Bone marrow (tissue), 2 donors: Measurements from ENCODE around the gene ANKRD6.

Experiments
- DNase-seq, 2 donors: peaks; one replicate each; lab custom pipeline; 2025; lab: John Stamatoyannopoulos, UW

ANKRD6 gene

DNA sequence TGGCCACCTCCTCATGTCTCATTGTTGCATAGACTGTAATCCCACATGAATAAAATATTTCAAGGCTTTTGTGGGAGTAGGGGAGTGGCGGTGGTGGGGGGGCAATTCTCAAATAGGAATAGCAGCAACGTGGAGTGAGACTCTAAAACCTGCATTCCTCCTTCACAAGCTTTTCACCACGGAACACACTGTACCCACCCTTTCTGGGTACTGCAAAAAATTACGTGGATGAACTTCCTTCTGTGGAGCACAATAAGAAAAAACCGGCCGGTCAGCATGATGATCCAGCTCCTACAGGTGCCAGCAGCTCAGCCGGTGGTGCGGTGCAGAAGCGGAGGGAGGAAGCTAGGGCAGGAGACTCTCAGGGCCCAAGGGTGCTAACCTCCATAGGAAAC lies 19.9 kb upstream of the ANKRD6 start:
- no peak for DNase-seq

DNA sequence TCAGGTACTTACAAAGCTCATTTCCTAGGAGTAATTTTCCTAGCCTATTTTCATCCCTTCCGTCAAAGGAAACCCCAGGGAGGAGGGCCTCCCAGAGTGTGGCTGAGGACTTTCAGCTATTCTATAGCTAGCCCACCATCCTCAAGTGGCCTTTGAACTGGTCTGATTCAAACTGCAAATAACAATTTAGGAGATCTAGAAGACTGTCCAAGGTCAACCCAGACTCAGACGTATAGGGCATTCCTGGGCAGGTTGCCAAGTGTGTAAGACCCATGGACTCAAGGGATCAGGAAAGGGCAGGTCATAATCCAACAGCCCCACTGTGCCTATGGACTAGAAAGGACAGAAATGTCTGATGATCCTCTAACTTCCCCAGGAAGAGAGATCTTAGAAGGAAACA lies 18.7 kb upstream of the ANKRD6 start:
- no peak for DNase-seq

DNA sequence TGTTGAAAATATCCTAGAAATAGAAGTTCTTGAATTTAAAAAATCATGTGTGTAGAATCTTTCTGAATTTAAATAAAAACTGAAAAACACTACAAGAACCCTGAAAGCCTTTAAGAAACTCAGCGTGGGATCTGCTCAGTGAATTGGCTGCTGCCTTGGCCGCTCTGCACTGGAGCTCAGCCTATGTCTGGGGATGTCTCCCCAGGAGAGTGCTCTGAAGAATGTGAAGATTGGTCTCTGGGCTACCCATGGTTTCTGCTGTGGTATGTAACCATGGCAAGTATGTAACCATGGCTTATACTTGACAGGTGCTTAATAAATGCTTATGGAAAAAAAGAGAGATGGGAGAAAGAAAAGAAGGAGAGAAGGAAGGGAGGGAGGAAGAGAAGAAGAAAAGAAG lies 17.8 kb upstream of the ANKRD6 start:
- no peak for DNase-seq

DNA sequence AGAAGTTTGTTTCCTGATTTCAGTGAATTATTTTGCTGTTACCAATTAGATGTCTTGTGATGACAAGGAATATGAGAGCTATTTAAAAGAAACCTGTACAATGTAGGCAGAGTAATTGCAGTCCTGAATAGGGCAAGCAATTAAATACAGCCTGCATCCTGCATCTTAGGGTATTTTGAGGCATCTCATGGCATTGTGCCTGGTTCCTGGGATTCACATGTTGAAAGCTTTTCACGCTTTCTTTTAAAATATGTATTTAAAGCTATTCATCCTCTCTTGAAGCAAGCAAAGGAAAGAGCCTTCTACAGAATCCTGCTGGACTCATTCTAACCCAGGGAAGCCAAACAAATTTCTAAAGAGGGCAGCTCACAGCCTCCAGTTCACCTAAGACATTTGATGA lies 16.2 kb upstream of the ANKRD6 start:
- no peak for DNase-seq

DNA sequence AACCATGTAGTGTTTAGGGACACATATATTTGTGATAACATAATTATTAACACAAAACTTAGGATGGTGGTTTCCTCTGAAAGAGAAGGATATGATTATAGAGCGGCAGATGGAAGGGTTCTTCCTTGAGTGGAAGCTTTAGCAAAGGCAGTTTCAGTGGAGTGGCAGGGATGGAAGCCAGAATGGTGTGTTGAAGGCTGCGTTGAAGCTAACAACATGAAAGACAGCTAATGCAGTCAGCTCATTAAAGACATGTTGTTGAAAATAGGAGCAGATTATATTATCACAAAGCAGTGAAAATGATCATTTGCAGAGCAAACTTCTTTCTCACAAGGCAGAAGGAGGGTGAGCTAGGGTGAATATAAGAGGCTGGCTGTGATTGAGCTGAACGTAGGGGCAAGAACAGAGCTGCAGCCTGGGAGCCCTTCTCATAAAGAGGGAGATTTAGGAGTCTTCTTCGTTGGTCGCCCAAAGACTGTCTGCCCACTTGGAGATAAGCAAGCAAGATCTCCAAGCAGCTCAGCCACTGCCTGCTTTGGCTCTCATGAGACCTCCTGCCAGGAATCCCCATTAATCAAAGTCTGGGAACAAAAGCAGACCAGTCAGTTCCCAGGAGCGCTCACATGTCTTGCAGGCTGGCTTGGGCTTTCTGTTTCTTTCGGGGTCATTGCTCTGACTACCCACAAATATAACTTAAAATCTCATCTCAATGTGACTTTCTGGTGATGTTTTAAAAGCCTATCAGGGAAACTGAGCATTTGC lies 2.6 kb upstream of the ANKRD6 start:
- no peak for DNase-seq

DNA sequence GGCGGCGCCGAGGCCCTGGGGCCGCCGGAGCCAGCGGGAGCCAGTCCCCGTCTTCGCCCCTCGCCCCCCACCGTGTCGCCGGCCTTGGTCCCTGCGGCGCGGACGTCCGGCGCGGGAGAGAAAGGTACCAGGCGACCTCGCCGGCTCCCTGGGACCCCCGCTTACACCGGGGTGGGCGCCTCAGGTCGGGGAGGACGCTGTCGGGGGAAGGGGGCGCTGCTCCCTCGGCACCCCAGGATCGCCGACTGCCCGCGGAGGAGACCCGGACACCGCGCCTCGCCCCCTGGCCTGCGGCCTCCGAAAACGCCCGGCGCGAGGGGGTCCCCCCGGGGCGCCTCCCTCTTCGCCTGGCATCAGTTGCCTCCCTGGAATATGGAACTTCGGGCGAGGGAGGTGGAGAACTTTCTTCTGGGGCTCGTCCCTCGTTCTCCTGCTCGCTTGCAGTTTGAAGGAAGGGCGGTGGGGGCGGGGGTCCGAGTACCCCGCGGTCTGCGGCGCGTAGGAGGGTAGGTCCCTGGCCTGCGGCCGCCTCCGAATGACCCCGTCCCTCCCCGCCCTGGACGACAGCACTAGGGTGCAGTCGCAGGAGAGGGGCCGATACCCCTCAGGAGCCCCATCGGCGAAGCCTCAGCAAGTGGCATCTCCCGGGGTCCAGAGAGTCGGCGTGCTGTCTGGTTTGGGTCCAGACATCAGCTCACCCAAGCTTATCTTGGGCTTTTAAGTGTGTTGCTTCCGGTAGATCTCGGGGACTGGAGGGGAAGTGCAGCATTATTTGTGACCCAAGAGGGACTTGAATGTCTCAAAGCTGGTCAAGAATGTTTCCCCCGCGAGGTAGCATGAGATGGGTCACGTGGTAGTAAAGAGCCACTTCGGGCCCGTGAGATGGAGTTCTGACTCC lies 549 bp downstream of the ANKRD6 start:
- peak in 1 of 2 donors; percentile 18 for DNase-seq

DNA sequence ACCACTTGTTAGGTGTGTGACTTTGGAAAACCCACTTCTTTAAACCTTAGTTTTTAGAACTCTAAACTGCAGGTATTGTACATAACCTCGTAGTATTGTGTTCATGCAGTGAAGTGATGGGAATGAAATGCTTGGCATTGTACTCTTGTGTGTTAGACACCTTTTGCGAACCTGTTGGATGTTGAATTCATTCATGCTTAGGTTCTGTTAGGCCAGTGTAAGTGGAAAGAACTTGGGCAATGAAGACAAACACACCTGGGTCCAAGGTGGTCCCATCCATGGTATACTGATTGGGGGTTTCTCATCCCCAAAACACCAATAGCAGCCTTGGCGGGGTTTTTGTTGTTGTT lies 1.2 kb downstream of the ANKRD6 start:
- DNase-seq: no peak

DNA sequence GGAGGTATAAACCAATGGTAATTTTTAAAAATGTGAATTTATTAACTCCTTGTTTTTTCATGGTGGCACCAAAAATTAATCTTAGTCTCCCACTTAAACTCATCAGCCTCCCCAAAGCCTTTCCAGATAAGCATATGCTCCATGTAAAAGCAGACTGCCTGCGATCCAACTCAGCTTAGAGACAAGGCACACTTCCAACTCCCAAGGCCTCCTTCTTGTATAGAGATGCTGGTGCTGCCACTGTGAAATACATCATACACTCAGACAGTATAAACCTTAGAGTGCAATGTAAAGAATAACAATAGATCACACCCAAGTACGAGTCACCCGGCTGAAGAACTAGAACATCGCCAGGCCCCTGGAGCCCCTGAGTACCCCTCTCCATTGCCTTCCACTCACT lies 2.0 kb downstream of the ANKRD6 start:
- DNase-seq: no peak

DNA sequence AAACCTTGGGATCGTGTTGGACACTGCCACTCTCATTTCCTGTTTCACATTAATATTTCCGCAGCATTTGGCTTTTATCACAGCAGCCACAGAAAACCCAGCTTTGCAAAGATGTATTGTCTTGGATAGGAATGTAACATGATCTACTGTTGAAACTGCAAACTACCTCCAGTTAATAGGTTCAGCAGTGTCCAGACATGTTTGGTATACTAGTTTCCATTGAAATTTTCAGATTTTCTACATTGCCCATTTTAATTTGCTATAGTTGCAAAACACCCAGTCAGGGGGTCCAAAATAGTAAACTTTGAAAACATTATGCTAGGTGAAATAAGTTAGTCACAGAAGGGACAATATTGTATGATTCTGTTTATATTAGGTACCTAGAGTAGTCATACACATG lies 3.3 kb downstream of the ANKRD6 start:
- DNase-seq: no peak

DNA sequence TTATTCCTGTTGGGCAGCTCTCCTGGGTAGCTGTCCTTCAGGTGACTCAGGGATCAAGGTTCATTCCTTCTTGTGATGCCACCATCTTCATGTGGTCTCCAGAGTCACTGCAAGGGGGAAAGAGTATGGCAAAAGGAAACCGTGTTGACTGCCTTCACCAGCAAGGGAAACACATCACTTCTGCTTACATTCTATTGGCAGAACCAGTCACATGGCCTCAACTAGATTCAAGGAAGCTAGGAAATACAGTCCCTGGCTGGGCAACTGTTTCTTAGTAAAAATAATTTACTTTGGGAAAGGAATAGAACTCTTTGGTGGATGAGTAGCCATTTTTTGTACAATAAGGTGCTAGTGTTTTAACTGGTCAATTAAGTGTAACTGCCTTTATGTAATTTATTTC lies 5.3 kb downstream of the ANKRD6 start:
- DNase-seq: no peak

DNA sequence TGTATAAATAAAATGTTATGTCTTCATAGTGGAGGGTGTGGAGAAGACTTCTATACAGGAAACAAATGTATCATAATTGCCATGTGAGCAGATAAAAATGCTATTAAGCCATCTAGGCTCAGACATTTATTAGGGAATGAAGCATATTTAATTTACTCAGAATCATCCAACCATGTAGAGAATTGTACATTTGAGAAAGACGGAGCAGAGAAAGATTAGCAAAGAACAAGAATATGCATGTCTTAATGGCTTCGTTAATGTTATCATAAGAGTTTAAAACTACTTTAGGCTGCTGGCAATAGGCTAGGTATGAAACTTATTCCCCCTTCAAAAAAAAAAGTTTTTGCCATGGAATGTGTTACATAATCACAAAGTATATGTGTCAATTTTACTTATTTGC lies 6.1 kb downstream of the ANKRD6 start:
- no peak for DNase-seq

DNA sequence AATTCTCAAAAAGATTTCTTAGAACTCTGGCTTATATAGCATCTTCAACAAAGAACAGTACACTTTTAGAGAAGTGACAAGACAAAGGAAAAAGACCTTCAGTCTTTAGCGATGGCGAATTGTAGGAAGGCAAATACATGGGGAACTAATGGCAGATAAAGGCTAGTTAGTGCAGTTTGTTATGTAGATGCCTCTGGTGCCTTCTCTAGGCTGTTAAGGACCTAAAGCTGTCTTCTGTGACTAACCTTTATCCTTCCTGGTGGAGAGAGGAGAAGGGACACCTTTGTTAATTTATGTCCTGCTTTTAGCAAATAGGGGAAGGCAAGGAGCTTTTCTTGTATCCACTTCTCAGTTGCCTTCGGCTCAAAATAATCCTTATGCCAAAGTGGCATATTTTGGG lies 7.2 kb downstream of the ANKRD6 start:
- DNase-seq: no peak

DNA sequence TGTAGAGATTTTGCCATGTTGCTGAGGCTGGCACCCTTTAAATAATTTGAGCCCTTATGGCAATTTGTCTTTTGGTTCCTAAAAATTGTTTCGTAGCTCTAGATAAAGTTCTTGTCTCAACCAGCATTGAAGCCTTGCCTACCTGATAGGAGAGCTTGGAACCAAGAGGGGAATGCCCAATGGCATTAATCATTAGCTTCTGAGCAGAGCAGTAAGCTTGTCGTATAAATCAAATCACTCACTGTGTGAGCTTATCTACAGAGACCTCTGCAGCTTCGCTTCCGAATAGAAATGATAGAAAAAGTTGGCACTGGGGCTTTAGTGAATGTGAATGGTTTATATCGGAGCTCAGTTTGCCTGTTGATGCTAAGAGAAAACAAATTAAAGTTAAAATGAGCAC lies 10.7 kb downstream of the ANKRD6 start:
- no peak for DNase-seq

DNA sequence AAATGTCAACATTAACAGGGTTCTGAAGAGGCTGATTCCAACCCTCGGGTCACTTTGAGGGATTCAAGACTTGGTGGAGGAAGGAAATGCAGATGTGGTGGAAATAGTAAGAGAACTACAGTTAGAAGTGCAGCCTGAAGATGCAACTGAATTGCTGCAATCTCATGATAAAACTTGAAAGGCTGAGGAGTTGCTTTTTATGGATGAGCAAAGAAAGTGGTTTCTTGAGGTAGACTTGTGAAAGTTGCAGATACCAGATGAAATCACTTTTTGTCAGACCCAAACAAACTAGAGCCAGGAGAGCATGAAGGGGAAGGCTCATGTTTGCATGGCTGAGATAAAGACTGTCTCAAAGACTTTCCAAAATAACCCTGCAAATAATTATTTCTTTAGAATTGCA lies 16.2 kb downstream of the ANKRD6 start:
- DNase-seq: no peak

DNA sequence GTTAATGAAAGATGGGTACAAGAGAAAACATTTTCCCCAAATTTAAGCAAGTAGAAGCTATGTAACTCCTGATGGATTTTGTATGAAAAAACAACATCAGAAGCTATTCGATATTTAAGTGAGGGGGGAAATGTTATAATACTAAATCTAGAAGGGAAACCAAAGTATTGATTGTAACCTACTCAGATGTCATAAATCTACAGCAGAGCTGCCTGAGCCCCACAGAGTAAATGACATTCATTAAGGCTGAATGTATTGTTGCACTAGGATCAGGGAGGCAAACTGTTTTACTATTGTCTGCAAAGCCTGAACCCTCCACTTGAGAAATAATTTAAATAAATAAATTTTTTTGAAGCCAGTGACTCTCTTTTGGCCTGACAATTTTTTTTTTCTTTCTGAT lies 19.3 kb downstream of the ANKRD6 start:
- DNase-seq: no peak

DNA sequence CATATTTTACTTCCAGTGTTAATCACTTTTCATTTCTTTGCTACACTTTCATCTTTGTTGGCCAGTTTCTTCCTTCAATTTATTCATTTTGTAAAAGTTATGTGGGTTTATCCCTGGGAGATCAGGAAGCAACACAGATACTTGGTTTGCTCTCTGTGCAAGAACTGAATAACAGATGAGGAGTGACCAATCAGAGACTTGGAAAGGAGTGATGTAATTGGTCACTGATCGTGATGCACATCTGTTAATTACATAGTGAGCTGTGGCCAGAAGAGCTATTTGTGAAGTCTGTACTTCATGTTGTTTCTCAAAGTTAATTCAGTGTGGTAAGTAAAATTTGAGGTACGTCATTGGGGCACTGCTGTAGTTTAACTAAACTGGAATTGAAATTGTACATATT lies 21.3 kb downstream of the ANKRD6 start:
- DNase-seq: no peak

DNA sequence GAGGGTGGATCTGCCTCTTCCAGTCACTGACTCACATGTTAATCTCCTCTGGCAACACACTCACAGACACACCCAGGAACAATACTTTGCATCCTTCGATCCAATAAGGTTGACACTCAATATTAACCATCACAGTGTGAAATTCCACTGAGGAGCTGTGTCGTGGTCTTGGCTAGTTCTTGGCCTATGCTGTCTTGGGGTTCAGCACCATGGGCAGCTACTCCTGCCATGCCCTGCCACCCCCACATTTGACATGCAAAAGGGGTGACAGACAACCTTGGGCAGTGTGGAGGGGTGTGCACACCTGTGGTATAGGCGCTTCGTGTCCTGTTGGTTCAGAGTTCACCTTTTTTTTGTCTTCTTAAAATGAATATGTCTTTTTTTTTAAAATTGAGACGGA lies 25.8 kb downstream of the ANKRD6 start:
- DNase-seq: no peak

DNA sequence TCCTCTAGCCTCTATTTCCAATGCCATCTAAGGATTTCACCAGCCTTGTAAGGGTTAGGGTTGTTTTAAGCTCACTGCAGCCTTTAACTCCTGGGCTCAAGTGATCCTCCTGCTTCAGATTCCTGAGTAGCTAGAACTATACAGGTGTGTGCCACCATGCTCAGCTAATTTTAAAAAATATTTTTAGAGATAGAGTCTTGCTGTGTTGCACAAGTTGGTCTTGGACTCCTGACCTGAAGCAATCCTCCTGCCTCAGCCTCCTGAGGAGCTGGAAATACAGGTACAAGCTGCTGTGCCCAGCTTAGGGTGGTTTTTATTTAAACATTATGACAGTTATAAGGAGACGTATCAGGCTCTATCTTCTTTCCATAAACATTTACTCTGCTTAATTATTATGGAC lies 26.5 kb downstream of the ANKRD6 start:
- no peak for DNase-seq

DNA sequence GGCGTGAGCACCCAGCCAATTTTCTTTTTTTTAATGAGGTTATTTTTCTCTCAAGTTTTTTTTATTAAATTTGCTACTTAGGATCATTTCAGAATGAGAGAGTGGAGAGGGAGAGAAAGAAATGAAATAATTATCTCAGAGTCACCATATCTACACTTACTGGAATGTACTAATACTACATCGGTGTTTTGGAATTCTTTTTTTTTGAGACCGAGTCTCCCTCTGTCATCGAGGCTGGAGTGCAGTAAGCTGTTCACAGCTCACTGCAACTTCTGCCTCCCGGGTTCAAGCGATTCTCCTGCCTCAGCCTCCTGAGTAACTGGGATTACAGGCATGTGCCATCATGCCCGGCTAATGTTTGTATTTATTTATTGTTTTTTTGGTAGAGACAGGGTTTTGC lies 27.8 kb downstream of the ANKRD6 start:
- no peak for DNase-seq

DNA sequence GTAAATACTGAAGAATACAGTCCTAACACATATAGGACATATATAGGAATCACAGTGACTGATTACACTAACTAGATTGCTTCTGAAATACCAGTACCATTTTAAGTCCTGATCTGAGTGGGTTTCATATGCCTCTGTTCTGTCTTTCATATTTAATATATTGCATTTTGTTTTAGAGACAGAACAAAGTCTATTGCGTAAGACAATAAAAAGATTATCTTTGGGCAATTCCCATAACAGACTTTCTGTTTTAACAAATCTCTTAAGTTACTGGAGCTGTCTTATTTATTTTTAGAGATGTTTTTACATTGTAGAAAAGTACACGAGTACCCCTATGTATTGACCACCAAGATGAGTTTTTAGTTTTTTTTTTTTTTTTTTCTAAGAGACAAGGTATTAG lies 29.6 kb downstream of the ANKRD6 start:
- no peak for DNase-seq

DNA sequence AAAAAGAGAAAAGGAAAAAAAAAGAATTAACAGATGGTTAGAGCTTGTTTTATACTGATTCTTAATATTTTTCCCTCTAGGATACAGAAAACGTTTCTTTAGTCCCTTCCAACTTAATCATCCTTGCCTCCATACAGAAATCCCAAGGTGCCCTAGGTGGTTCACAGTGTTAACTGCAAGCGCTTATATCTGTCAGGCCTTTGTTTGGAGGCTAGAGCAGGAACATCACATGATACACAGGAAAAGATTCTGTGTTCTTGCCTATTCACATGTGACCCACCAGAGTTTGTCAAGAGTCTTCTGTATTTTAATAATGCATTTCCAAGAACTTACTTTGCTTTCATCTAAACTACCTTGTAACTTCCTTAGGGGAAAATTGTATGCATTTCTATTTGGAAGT lies 31.3 kb downstream of the ANKRD6 start:
- no peak for DNase-seq

DNA sequence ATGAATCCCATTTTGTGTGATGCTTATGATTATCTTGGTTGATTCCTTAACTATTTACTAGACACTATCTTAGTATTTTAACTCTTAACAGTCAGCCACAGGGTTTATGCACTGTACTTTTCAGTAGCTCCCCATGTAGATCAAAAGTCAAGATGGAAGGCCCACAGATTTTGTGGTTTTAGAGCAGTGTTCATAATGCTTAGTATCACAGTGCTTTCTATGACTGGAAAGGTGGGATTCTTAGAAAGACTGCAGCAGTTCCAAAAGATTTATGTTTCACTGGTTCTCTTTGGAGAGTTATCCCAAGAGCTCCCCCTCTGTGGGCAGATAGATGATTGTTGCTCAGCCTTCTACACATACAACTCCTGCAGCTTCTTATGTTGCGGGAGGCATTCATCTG lies 34.5 kb downstream of the ANKRD6 start:
- no peak for DNase-seq

DNA sequence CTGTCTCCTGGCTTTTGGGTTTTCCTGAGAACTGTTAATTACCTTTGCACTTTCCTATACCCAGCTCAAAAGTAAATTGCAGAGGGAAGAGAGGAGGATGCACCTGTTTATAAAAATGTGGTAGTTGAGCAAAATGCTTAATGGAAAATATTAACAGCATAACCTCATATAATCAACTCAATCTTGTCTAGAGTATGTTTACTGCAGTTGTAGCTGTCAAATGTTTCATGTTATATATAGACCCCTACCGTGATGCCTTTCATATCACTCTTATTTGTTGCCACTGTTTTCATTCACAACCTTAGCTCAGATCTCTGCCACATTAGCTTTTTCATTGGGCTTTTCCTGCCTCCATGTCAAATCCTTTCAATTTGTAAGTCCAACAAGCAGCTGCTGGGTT lies 36.0 kb downstream of the ANKRD6 start:
- DNase-seq: no peak
